Measurements from ENCODE around the gene CDK19.
A peak's percentile ranks its signal among the peaks of the same experiment; 100 is the strongest.
"Not testable (repeated sequence)": the region's sequence is repeated elsewhere in the genome, so short reads cannot be mapped to it uniquely, and the experiment has no call there.

The CDK19 gene

DNA sequence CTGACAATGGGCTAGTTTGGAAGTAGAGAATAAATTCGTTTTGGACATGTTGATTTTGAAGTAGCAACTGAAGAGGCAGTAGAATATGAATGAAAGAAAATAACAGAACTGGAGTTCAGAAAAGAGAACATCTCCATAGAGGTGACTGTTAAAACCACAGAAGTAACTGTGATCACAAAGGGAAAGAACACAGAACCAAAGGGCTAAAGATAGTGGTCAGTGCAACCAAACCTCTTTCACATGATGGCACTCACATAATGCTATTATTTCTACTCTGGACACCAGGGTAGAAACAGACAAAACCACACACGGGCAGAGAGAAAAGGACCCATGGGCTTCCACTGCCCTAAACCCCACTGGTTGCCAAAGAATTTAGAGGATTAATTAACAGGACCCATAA is 58.5 kb downstream of the CDK19 start:
- no peak for DNase-seq (ENCODE audit: low spot score)

DNA sequence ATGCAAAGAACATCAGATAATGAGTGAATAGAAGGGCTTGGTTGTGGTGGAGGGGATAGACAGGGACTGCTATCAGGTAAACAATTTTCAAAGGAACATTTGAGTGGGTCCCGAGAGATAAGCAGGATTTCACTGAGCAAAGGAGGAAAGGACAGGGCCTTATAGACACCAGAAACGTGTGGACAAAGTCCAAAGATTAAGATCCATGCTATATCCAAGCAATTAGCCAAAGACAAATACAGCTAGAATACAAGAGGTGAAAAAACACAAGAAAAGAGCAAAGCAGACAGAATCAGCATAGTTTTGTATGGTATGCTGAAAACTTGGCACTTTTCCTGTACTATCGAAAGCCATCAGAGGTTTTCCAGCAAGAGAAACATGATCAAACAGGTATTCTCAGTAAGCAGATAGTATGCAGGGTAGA is 59.8 kb downstream of the CDK19 start:
- DNase-seq (ENCODE audit: low spot score): no peak

DNA sequence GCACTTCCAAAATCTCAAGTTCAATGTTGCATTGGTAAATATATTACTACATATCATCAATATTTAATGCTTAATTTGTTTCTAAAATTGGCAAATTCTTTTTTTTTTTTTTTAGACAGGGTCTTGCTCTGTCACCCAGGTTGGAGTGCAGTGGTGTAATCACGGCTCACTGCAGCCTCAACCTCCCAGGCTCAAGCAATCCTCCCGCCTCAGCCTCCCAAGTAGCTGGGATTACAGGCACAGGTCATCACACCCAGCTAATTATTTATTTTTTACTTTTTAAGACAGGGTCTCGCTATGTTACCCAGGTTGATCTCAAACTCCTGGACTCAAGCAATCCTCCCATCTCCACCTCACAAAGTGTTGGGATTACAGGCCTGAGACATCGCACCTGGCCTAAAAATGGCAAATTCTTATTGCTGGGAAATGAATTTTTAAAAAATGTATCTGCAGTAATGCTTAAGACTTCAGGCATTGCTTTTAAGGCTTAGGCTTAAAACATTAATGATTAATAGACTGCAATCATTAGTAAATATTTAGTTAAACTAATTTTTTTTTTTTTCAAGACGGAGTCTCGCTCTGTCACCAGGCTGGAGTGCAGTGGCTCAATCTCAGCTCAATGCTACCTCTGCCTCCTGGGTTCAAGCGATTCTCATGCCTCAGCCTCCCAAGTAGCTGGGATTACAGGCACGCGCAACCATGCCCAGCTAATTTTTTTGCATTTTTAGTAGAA is 61.2 kb downstream of the CDK19 start:
- DNase-seq (ENCODE audit: low spot score): not testable (repeated sequence)

DNA sequence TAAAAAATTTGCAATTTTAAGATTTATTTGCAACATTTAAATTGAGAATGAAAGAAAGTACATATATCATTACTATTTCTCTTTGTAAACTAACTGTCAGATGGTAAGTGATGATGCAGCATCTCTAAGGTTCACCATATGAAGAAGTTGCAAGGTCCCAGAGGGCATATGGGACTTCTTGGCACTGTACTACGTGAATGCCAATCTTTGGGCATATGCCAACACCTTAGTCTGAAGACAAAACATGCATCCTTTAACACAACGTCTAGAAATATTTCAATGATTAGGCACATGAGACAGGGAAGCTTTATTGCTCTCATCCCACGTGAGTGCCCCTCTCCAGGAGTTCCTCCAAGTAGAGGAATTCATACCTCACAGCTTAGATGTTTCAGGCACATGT is 66.8 kb downstream of the CDK19 start:
- DNase-seq (ENCODE audit: low spot score): no peak

DNA sequence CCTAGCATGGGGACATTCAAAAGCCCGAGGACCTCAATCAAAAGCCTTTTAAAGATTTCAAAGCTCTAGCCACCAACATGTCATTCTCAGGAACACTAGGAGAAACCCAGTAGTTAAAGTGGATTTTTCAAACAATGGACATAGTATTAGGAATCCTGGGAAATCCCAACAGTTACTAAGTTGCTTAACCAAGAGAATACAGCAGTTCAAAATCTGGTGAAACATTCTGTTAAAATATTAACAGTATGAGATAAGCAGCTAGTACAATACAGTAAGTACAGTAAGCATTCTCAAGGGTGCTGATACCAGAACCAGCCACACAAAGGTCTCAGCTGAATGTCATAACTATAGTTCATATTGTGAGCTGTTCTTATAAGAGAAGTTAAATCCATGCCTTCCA is 68.6 kb downstream of the CDK19 start:
- no peak for DNase-seq (ENCODE audit: low spot score)

DNA sequence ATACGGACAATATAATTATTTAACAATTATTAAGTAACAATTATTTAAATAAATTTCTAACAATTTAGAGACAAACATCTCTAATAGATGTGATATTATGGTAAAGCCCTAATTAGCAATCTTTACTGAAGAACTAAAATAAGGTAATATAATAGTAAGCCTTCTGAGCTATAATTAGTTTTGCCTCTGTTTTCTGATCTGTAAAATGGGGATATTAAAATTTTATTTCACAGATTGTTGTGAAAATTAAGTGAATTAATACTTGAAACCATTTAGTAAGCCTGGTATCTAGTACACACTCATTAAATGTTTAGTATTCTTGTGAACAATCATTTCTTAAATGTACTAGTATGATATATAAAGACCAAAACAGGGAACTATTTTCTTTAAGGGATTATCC is 70.3 kb downstream of the CDK19 start:
- DNase-seq (ENCODE audit: low spot score): no peak

DNA sequence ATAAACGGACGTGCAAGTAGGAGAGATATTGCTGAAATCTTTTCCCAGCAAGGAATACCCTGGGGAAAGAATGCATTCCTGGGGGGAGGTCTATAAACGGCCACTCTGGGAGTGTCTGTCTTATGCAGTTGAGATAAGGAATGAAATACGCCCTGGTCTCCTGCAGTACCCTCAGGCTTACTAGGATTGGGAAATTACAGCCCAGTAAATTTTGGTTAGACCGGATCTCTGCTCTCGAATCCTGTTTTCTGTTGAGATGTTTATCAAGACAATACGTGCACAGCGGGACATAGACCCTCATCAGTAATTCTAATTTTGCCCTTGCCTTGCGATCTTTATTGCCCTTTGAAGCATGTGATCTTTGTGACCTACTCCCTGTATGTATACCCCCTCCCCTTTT is 72.7 kb downstream of the CDK19 start:
- not testable (repeated sequence) for DNase-seq (ENCODE audit: low spot score)

DNA sequence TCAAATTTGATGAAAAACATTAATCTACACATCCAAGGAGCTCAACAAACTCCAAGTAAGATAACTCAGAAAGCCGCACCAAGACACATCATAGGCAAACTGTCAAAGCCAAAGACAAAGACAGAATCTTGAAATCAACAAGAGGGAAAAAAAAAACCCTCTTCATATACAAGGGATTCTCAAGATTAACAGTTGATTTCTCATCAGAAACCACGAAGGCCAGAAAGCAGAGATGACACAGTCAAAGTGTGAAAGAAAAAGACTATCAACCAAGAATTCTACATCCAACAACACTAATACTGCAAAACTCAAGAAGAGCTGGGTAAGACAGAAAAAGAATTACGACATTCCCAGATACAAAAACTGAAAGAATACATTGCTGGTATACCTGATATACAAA is 73.8 kb downstream of the CDK19 start:
- no peak for DNase-seq (ENCODE audit: low spot score)

DNA sequence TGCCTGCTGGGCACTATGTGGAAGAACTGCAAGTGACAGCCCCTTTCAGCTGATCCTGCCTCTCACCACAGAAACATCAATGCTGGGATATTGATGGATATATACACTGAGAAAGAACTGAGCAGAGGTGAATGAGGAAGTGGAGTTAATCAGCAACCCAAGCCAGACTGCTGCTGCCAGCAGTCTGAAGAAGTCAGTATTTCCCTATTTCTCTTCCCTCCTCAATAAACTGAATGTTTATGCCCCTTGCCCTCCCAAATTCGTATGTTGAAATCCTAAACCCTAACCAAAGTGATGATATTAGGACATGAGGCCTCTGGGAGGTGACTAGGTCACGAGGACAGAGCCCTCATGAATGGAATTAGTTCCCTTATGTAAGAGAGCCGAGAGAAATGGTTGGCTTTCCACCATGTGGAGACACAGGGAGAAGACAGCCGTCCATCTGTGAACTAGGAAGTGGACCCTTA is 76.3 kb downstream of the CDK19 start:
- no peak for DNase-seq (ENCODE audit: low spot score)

DNA sequence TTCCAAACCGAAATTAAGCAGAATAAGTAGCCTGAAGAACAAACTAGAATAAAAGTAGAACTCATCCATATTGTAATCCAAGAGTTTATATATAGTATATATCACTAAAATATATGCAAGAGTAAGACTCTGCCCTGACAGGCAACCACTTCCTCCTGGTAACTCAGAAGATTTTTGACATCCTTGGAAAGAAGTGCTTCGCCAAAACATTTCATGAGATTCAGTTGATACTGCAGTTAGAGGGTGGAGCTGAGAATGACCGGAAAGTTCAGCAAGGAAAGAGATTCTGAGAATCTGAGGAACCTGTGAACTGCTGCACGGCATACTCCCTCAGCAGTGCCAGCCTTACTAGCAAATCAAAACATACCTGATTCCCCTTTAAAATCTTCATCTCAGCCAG is 79.6 kb downstream of the CDK19 start:
- DNase-seq (ENCODE audit: low spot score): no peak

DNA sequence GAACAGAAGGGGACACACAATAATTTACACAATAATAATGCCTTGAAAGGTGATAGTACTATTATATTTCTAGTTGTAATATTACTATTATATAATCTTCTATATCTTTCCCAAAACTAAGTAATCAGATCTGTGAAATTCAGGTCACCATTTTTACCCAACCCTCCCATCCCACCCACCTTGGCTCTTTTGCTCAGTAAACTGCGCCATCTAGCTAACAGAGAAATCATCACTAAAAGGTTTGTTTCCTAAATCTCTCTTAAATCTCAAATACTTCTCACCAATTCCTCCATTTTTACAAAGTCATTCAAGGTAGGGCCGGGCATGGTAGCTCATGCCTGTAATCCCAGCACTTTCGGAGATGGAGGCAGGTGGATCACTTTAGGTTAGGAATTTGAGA is 83.4 kb downstream of the CDK19 start:
- no peak for DNase-seq (ENCODE audit: low spot score)

DNA sequence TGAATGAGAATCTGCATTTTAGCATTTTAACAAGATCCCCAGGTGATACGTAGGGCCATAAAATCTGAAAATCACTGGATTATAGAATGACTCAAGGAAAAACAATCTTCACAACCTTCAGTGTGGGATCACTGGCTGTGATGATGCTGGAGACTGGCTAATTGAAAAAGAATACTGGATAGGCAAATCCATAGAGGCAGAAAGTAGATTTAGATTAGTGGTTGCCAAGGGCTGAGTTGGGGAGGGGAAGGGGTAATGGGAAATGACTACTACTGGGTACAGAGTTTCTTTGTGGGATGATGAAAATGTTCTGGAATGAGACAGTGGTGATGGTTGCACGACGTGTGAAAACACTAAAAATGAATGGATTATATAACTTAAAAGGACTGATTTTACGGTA is 84.1 kb downstream of the CDK19 start:
- DNase-seq (ENCODE audit: low spot score): no peak

DNA sequence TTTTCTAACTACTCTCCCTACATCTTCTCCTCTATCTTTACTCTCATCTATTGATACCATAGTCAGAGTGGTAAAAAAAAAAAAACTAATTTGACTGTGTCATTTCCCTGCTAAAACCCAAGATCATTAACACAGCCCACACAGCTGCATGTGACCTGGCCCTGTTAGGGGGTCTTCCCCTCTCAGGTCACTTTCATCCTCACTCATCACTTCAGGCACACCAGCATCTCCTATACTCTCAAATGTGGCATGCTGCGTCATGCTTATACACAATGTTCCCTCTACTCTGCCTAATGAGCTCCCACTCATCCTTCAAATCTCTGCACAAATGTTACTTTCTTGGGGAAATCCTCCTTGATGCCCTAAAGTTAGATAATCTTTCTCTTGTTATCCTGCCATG is 86.8 kb downstream of the CDK19 start:
- no peak for DNase-seq (ENCODE audit: low spot score)

DNA sequence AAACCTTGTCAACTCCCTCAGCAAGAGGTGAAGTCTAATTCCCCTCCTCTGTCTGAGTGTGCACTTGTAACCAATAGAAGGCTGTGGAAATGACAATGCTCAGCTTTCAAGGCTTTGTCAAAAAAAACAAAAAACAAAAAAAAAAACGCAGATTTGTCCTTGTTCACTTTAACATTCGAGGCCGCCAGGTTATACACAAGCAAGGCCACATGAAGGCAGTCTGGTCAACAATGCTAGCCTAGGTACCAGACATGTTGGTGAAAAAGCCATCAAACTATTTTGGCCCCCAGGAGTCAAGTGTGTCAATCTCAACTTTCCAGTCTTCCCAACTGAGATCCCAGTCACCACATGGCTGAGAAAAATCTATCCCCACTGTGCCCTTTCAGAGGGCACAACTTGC is 92.3 kb downstream of the CDK19 start:
- no peak for DNase-seq (ENCODE audit: low spot score)

DNA sequence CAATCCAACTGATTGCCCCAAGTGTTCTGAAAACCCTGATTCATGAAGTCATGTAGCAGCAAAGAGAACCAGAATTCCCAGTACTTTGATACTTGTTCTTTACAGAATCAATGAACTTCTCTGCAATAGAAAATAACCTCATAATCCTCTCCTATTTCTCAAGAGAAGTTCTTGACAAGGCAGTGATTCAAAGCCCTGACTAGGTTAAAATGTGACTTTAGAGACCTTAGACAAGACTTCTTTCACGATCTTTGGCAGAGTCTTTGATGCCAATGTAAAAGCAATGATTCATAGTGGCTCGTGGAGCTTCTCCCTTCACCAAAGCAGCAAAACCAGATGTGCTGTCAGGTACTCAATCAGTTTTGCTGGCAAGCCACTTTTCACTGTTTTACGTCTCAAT is 95.2 kb downstream of the CDK19 start:
- DNase-seq (ENCODE audit: low spot score): no peak

DNA sequence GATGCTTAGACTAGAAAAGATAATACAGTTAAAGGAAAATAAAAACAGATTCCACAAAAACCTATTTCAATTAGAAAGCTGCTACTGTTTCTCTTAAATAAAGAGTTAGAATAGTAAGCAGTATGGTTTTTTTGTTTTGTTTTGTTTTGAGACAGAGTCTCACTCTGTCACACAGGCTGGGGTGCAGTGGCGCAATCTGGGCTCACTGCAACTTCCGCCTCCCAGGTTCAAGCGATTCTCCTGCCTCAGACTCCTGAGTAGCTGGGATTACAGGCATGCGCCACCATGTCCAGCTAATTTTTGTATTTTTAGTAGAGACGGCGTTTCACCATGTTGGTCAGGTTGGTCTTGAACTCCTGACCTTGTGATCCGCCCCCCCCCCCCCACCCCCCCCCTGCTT is 95.7 kb downstream of the CDK19 start:
- DNase-seq (ENCODE audit: low spot score): not testable (repeated sequence)

DNA sequence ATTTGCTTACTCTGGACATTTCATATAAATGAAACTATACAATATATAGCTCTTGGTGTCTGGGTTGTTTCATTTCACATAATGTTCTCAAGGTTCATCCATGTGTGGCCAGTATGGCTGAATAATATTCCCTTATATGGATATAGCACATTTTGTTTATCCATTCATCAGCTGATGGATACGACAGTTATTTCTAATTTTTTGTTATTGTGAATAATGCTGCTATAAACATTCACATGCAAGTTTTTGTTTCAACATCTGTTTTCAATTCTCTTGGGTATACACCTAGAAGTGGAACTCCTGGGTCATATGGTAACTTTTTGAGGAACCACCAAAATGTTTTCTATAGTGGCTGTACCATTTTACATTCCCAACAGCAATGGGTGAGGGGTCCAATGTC is 101.1 kb downstream of the CDK19 start:
- DNase-seq (ENCODE audit: low spot score): no peak

DNA sequence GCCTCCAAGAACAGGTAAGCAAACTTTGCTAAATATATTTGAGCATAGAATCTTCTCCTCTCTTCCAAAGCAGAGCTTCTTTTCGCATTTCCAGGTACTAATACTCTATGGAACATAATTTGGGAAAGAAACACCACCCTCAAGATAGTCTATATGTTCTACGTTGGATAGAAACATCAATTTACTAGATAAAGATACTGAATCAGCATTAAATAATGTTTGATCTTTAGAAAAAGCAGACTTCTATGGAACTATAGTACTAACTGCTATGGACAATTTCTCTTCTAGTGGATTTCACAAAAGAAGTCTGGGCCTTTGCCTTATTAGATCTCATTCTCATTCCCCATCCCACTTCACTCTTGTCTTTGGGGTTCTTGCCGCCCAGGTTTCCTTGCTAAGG is 103.0 kb downstream of the CDK19 start:
- DNase-seq (ENCODE audit: low spot score): no peak

DNA sequence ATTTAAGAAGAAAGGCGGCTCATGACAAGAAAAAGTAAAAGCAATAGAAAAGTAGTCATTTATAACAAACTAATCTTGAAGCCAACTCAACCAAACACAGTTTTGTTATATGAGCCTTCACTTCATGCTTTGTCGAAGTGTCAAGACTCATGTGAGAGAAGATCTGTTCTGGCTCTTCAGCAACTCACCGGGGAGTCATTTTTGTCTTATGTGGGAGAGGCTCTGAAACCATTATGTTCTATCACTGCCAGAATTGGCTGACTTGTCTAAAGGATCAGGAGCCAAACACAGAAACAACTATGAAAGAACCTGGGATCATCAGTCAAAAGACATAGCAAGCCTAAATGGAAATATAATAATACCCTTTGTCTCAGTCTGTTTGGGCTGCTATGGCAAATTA is 105.2 kb downstream of the CDK19 start:
- DNase-seq (ENCODE audit: low spot score): no peak

DNA sequence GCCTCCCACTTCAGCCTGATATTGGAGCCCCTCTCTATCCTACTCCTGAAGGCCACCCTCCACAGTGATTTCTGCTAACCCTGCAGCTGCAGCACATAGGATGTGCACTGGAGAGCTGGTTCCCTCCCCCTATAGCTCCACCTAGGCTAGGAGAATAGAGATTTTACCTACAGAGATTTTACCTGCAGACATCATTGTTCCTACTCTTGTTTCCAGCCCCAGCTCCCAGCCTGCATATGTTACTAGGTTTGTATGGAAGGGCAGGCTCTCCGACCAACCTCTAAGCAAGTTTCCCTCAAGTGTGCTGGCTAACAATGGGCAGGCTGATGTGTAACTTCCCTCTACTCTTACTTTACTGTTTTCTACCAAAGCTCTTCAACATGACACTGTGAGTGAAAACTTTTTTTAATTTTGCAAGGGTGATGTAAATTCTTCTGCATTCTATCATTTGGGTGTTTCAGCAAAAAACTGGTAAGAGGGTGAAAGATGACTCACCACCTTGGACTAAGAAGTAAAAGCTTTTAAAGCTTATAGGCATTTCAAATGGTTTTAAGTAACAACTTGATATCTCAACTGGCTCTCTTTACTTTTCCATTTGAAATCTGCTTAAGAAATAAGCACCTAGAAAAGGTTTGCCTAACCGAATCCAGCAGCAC is 106.8 kb downstream of the CDK19 start:
- DNase-seq (ENCODE audit: low spot score): peak; percentile 20

DNA sequence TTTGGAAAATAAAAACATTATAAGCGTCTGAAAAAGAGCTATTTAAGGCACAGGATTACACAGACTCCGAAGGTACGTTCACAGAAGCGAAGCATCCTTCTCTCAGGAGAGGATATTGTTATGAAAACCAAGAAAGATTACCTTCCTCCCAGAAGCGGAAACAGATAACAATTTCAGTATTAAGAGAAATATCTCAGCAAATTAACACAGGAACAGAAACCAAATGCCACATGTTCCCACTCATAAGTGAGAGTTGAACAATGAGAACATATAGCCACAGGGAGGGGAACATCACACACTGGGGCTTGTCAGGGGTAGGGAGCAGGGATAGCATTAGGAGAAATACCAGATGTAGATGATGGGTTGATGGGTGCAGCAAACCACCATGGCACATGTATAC is 109.7 kb downstream of the CDK19 start:
- DNase-seq (ENCODE audit: low spot score): no peak

DNA sequence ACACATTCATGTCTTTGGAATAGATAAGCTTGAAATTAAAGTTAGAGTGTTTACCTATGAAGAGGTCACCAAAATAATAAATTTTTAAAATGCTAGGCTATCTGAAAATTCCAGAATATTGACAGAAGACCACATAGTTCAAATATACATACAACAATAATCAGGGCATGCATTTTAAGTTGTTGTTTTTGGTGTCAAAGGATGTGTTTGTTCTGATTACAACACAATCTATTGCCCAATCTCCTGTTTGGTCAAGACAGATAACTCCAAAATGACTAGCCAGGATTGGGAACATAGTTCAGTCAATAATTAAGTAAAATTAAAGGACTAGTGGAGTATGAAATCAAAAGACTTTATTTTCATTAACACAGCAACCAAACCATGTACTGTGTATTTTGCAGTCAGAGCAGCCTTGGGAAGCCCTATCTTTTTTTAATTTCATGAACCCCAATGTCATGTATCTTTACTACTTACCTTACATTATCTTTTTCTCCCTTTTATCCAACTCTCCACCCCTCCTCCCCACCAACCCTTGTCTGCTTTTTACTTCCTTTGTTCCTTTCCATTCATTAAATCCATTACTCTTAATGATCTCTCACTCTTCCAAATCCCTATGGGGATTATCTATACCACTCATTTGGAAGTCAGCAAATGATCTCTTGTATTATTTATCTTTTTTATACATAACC is 111.2 kb downstream of the CDK19 start:
- no peak for DNase-seq (ENCODE audit: low spot score)
